Measurements from ENCODE around the gene PRTN3.

Gene PRTN3

DNA sequence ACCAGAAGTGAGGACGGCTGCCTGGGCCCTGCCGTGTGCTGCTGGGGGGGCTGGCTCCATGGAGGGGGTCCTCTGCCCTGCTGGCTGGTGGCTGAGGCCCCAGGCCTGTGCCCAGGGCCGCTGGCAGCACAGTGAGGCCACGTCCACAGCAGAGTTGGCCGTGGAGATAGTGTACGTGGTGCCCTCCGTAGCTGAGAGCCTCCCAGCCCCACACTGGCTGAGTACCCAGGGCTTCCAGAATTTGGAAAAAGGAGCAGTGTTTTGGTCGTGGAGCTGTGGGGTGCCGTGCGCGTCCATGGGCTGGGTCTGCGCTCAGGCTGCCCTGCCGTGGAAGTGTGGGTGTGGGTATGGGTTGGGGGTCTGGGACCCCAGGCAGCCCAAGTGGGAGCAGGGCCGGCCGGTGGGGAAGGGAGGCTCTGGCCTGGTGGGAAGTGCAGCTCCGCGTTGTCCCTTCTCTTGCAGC is 37.7 kb upstream of the PRTN3 start:
- DNase-seq (ENCODE audit: extremely low read depth in 1 of 2, low read depth in 1 of 2): no peak

DNA sequence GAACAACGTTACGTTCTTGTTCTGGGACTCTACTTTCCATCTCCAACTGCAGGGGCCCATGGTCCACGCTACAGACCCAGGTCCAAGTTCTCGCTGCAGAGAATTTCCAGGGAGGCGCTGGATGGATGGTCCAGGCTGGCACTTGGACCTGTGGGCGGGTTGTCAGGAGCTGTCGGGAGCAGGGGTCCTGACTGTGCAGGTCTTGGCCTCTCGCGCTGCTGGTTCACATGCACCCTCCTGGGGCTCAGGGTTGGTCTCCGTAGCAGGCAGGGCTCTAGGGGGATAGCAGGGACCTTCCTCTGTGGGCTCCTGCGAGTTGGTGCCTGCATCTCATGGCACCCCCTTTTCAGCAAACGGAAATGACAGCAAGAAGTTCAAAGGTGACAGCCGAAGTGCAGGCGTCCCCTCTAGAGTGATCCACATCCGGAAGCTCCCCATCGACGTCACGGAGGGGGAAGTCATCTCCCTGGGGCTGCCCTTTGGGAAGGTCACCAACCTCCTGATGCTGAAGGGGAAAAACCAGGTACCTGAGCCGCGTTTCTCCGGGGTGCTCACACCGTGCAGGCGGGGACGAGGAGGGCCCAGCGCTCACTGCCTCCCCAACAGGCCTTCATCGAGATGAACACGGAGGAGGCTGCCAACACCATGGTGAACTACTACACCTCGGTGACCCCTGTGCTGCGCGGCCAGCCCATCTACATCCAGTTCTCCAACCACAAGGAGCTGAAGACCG is 36.9 kb upstream of the PRTN3 start:
- DNase-seq (ENCODE audit: extremely low read depth in 1 of 2, low read depth in 1 of 2): no peak

GRCh38 chr19:804419-805165 is 36.2 kb upstream of the PRTN3 start:
- no peak for DNase-seq (ENCODE audit: extremely low read depth in 1 of 2, low read depth in 1 of 2)

GRCh38 chr19:805166-805551 is 35.6 kb upstream of the PRTN3 start:
- no peak for DNase-seq (ENCODE audit: extremely low read depth in 1 of 2, low read depth in 1 of 2)

DNA sequence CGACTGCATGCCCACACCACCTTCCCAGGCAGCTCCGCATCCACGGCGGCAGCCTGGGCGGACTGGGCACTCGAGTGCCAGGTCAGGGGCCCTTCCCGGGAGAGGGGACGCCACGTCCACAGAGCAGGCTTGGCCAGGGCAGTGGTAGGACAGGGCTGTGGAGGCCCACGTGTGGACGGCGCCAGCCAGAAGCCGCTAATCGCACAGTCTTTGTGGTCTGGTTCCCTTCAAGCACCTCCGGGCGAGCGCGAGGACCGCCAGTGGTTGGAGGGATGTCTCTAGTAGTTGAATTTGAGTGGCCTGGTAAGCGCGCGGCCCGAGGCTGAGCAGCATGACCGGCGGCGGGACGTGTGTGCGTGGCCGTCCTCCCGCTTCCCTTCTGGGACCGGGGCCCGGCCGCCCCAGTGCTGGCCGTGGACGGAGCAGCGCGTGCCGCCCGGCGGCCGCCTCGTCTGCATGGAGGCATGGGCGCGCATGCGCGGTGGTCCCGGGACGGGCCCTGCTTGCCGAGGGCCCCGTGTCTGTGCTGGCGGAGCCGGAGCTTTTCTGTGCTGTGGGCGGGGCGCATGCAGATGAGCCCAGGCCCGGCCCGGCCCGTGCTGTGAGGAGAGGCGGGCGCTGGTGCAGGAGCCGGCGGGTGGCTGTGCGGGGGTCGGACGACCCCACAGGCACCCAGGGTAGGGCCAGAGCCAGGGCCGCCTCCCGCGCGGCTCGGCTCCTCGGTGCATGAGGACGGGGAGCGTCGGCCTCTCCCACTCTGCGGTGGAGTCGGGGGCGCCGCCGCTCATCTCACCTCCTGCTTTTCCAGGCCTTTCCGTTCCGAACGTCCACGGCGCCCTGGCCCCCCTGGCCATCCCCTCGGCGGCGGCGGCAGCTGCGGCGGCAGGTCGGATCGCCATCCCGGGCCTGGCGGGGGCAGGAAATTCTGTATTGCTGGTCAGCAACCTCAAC is 34.9 kb upstream of the PRTN3 start:
- no peak for DNase-seq (ENCODE audit: extremely low read depth in 1 of 2, low read depth in 1 of 2)

DNA sequence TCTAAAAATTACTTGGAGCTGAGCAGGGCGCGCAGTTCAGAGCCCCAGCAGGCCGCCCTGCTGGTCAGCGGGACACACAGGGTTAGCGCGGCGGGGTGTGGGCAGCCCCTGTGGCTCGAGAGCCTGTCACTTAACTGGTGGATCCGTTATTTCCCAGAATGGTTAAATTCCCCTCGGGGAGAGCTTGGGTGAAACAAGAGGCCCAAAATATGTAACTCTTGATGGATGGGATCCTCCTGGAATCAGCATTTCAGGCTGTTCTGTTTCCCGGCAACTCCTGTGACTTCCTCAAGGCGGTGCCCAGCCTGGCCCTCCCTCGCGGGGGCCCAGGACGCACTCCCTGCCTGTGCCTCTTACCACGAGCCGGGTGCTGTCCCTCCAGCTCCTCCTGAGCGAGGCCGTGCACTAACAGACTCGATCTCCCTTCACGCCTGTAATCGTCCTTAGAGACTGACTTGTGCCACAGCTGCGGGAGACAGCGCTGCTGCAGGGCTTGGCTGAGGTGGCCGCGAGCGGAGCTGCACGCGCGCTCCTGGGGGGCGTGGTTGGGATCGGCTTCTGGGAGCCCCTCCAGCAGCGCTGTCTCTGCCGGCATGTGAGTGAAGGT is 33.9 kb upstream of the PRTN3 start:
- DNase-seq (ENCODE audit: extremely low read depth in 1 of 2, low read depth in 1 of 2): no peak

- no peak for DNase-seq (ENCODE audit: extremely low read depth in 1 of 2, low read depth in 1 of 2)
Measured at GRCh38 chr19:807627-808422, 33.0 kb upstream of the PRTN3 start.

DNA sequence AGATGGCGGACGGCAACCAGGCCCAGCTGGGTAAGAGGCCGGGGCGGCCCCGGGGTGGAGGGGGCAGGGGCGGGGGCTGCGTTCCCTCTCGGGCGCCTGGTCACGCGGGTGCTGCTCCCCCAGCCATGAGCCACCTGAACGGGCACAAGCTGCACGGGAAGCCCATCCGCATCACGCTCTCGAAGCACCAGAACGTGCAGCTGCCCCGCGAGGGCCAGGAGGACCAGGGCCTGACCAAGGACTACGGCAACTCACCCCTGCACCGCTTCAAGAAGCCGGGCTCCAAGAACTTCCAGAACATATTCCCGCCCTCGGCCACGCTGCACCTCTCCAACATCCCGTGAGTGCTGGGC is 32.4 kb upstream of the PRTN3 start:
- no peak for DNase-seq (ENCODE audit: extremely low read depth in 1 of 2, low read depth in 1 of 2)

DNA sequence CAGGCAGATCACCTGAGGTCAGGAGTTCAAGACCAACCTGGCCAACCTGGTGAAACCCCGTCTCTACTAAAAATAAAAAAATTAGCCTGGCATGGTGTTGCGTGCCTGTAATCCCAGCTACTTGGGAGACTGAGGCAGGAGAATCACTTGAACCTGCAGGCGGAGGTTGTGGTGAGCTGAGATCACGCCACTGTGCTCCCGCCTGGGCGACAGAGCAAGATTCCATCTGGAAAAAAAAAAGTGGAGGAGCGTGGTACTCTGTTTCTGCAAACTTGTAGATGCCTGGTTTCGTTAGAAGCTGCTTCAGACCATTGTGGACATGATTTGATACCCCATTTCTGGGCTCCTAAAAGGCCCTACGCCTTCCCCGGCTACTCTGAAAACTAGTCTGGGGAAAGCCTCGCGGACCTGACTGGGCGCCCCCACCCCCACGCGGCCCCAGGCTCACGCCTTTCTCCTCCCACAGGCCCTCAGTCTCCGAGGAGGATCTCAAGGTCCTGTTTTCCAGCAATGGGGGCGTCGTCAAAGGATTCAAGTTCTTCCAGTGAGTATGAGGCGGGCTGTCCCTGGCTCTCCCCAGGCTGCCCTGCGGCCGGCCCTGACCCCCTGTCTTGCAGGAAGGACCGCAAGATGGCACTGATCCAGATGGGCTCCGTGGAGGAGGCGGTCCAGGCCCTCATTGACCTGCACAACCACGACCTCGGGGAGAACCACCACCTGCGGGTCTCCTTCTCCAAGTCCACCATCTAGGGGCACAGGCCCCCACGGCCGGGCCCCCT is 30.5 kb upstream of the PRTN3 start:
- DNase-seq (ENCODE audit: extremely low read depth in 1 of 2, low read depth in 1 of 2): no peak

DNA sequence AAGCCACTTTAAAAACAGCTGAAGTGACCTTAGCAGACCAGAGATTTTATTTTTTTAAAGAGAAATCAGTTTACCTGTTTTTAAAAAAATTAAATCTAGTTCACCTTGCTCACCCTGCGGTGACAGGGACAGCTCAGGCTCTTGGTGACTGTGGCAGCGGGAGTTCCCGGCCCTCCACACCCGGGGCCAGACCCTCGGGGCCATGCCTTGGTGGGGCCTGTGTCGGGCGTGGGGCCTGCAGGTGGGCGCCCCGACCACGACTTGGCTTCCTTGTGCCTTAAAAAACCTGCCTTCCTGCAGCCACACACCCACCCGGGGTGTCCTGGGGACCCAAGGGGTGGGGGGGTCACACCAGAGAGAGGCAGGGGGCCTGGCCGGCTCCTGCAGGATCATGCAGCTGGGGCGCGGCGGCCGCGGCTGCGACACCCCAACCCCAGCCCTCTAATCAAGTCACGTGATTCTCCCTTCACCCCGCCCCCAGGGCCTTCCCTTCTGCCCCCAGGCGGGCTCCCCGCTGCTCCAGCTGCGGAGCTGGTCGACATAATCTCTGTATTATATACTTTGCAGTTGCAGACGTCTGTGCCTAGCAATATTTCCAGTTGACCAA is 29.8 kb upstream of the PRTN3 start:
- DNase-seq (ENCODE audit: extremely low read depth in 1 of 2, low read depth in 1 of 2): no peak

- DNase-seq (ENCODE audit: extremely low read depth in 1 of 2, low read depth in 1 of 2): no peak
Measured at GRCh38 chr19:811506-812048, 29.2 kb upstream of the PRTN3 start.

DNA sequence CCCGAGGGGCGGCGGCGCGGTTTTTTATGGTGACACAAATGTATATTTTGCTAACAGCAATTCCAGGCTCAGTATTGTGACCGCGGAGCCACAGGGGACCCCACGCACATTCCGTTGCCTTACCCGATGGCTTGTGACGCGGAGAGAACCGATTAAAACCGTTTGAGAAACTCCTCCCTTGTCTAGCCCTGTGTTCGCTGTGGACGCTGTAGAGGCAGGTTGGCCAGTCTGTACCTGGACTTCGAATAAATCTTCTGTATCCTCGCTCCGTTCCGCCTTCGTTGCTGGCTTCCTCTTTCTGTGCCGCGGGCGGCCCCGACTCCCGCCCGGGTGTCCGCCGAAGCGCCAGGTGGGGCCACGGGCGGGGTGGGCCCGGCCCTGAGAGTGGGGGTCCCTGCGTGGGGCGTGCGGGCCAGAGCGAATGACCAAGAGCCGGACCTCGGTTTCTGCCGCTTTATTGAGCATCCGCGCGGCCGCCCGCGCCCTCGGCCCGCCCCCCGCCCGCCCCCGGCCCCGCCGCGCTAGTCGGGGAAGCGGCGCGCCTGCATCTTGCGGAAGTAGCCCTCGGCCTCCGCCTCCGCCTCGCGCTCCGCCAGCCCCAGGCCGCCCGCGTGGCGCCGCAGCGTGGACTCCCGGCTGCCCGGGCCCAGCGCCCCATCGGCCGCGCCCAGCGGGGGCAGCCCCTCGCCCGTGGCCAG is 28.6 kb upstream of the PRTN3 start:
- DNase-seq (ENCODE audit: extremely low read depth in 1 of 2, low read depth in 1 of 2): no peak

GRCh38 chr19:812747-813218 is 28.0 kb upstream of the PRTN3 start:
- DNase-seq (ENCODE audit: extremely low read depth in 1 of 2, low read depth in 1 of 2): no peak

GRCh38 chr19:813219-814151 is 27.3 kb upstream of the PRTN3 start:
- DNase-seq (ENCODE audit: extremely low read depth in 1 of 2, low read depth in 1 of 2): no peak

GRCh38 chr19:814152-815078 is 26.4 kb upstream of the PRTN3 start:
- no peak for DNase-seq (ENCODE audit: extremely low read depth in 1 of 2, low read depth in 1 of 2)

Measured in activated CD8-positive, alpha-beta memory T cell treated with anti-CD3 and anti-CD28 coated beads for 1 hour (primary cell).